WI38 (cell line): ENCODE measurements around the gene TRMT6.

ENCODE experiments used
- H3K4me3 ChIP-seq: 2 replicates; pipeline ENCODE4 v1.5.1; 2011; ENCODE audit warnings: low read depth, mild to moderate bottlenecking, control low read depth, low read length
- TF ChIP-seq, protein P1 (sequence below): IDR thresholded peaks from 2 replicates; pipeline ENCODE4 v1.5.1; 2012; ENCODE audit warnings: low read depth, mild to moderate bottlenecking, control low read depth, low read length

The TRMT6 gene

DNA sequence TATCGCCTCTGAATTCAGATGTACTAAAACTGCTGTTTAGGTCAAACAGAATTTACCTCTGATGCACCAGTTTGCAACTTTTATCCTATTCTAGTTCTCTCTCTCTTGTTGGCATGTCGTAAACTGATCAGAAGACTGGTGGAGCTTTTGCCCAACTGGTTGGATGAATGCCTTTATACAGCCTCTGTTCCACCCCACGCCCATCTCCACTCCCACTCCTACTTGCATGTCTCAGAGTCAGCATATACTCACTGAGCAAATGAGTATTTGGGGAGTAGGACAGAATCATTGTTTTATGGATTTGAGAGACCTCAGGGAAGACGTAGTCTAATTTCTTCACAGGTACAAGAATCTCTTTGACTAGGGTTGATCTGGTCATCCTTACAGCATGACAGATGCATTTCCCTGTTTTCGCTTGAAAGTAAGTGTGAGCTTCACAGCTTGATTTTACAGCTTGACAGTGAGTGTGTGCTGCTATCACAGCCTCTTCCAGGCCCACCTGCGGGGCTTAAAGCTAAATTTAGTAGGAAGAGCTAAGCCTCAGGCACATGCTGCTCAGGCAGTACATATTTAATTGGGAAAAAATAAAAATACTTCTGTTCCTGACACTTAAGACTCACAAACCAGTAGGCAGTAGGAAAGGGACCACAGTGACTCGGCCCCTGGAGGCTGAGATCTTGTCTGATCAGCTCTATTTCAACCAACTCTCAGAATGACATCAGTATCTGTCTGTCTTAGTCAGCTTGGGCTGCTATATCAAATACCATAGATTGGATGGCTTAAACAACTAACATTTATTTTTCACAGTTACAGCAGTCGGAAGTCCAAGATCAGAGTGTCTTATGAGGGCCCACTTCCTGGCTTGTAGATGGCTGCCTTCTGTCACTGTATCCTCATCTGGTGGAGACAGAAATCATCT is 30.4 kb downstream of the TRMT6 start:
- TF ChIP-seq, protein P1, sequence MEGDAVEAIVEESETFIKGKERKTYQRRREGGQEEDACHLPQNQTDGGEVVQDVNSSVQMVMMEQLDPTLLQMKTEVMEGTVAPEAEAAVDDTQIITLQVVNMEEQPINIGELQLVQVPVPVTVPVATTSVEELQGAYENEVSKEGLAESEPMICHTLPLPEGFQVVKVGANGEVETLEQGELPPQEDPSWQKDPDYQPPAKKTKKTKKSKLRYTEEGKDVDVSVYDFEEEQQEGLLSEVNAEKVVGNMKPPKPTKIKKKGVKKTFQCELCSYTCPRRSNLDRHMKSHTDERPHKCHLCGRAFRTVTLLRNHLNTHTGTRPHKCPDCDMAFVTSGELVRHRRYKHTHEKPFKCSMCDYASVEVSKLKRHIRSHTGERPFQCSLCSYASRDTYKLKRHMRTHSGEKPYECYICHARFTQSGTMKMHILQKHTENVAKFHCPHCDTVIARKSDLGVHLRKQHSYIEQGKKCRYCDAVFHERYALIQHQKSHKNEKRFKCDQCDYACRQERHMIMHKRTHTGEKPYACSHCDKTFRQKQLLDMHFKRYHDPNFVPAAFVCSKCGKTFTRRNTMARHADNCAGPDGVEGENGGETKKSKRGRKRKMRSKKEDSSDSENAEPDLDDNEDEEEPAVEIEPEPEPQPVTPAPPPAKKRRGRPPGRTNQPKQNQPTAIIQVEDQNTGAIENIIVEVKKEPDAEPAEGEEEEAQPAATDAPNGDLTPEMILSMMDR, result no peak
- H3K4me3 ChIP-seq, result no peak overlapping the region

DNA sequence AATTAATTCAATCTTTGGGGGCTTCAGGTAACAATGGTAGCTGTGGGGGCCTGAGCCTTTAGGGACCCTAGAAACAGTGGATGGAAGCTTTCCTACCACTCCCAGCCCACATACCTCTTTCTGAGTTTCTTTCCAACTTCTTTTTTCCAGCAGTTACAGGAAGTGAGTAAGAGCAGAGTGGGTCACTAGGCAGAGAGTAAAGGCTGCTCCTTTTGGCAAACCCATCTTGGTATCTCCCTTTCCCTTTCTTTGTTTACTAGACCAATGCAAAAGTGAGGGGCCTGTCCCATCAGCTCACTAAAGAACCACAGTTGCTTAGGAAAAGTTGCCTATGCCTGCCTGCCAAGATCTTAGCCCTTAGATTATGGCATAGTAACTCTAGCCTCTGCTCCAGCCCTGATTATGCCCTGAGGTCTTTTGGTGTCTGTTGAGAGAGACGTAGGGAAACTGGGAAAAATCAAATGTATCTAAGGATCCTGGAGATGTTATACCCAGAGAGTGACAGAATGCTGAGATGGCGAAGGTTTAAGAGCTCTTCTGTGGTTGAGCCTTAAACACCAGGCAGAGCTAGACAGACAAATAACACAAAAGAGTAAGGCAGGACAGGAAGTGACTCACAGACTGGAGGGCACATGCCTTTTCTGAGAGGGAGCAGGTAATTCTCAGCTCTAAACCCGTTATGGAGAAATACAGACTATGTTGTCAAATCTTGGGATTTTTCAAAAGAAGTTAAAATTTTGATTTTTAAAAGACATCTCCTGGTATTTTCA is 31.3 kb downstream of the TRMT6 start:
- TF ChIP-seq, protein P1, result no peak
- H3K4me3 ChIP-seq, result no peak overlapping the region

DNA sequence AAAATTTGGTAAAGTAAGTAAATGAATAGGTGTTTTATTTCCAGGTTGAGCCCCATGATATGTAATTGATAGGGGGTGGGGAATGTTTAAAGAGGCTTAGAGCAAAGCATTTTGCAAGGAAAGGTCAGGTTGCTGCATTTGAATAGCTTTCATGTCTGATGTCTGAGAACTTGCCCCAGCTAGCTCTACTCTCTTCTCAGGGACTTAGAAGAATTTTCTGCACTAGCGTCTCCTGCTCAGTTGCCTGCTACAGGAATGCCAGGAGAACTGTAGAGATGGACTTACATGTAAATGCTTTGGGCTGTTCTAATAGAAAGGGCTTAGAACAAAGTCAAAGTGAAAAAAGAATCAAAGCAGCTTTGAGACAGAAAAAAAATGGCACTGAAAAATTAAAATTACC is 35.5 kb downstream of the TRMT6 start:
- H3K4me3 ChIP-seq, result no peak overlapping the region
- TF ChIP-seq, protein P1, result no peak

DNA sequence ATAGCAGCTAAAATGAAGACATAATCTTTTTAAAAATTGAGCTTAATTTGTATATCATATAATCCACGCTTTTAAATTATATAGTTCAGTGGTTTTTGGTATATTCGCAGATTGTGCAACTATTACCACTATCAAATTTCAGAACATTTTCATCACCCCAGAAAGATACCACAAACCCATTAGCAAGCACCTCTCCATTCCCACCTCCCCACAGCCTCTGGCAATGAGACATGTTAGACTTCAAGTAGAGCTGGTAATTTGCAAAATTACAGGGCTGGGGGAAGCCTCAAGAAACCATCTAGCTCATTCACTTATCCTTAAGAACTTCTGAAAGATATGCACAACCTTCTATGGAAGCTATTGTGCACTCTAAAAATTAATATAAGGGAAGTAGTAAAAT is 37.2 kb downstream of the TRMT6 start:
- H3K4me3 ChIP-seq, result no peak overlapping the region
- TF ChIP-seq, protein P1, result no peak

DNA sequence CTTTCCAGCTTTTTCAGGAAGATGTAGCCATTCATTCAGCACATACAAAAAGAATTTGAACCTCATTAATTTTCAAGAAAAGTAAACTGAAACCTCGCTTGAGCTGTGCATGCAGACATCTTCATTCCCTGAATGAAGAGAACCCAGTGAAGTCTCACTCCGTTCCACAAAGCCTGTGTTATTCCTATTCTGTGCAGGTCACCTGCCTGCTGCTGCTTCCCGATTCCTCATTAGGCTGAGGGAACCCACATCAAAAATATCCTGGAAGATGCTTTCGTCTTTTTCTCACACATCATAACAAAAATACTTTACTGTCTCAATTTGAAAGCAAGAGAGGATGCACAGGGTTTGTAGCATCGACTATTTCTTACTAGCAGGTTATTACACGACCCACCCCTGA is 40.1 kb downstream of the TRMT6 start:
- H3K4me3 ChIP-seq, result no peak overlapping the region
- TF ChIP-seq, protein P1, result no peak

DNA sequence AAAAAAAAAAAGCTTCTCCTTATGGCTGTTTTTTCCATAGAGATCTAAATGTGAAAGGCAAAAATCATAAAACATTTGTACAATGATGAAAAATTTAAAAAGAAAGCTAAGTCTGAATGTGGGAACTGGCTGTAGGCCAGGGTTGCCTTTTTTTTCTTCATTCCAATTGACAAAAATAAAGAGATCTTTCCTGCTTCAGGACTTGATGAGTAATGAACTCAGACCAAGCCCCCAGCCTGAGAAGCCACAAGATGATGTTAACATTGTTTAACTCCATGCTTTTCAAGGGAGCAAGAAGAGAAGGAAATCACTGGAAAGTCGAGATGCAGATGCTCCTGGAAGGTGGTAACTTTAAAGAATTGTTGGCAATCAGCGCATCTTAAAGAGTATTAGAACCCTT is 41.4 kb downstream of the TRMT6 start:
- no peak overlapping the region for H3K4me3 ChIP-seq
- TF ChIP-seq, protein P1, result no peak

DNA sequence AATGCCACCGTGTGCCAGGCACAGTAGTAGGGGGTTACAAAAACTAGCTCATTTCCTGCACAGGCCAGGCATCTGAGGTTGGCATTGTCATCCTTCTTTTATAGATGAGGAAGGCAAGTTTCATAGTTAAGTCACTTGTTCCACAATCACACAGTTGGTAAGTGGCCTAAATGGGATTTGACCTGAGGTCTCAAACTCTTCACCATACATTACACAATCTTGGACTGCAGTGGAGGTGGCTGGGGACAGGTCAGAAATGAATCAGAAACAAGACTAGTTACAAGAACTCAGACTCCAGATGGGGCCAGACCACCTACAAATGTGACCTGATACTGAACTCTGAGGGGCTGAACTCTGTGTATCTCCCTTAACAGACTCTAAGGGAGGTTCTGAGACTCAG is 49.4 kb downstream of the TRMT6 start:
- TF ChIP-seq, protein P1, result no peak
- no peak overlapping the region for H3K4me3 ChIP-seq
